Measurements from ENCODE around the gene FAM180A. TPM values are rescaled to one million over a fixed set of nuclear protein-coding genes. Genes with fewer than 3 reads are reported as not detected.

Gene FAM180A
- total and polyA plus RNA-seq, 2 of the 8 experiments (the other 6 are each of a cell fraction or from before 2014, with no cell fraction given) = not detected

- Histone ChIP-seq H4K8ac (ENCODE audit: extremely low read depth, insufficient read depth, low read length) (no peak overlapping the region), H2AK5ac (ENCODE audit: low read depth, low read length) (no peak overlapping the region), H3K4me3 (ENCODE audit: extremely low read depth in 1 of 4, insufficient read depth in 2 of 4, low read depth in 3 of 4, low read length in 4 of 4) (no peak overlapping the region), H3K79me1 (ENCODE audit: low read depth, low read length) (no peaks in the 10 kb centered on the region), H4K91ac (replicated peaks; ENCODE audit: insufficient read length, low read length) (no peak overlapping the region), H3K27me3 (replicated peaks in 1 of 4; ENCODE audit: control insufficient read depth in 3 of 4, extremely low read depth in 1 of 4, insufficient read depth in 3 of 4, low read length in 3 of 4) (no peaks in the 10 kb centered on the region), H2BK120ac (replicated peaks; ENCODE audit: low read depth, low read length) (no peak overlapping the region), H3K14ac (ENCODE audit: insufficient read length) (no peak overlapping the region), H3K27ac (ENCODE audit: low read depth, low read length) (no peak overlapping the region), H3K9ac (replicated peaks in 1 of 4; ENCODE audit: extremely low read depth in 1 of 4, low read depth in 3 of 4, low read length in 3 of 4) (no peak overlapping the region), H3K4me1 (replicated peaks in 1 of 4; ENCODE audit: control insufficient read depth in 3 of 4, insufficient read depth in 4 of 4, low read length in 3 of 4) (peaks cover 0 to 8% (median under 1%) of the 10 kb centered on the region in 4 experiments; a peak in 2 of 7 replicates), H3K79me2 (ENCODE audit: control insufficient read depth in 1 of 2, insufficient read depth in 2 of 2, low read length in 2 of 2) (no peaks in the 10 kb centered on the region), H3K4ac (replicated peaks; ENCODE audit: insufficient read length, low read depth, low read length) (no peak overlapping the region), H3K9me3 (ENCODE audit: insufficient read depth in 2 of 2, low read depth in 1 of 2, low read length in 1 of 2) (no peaks in the 10 kb centered on the region), H2AFZ (ENCODE audit: low read length) (no peak overlapping the region), H2BK12ac (ENCODE audit: low read depth, low read length) (no peak overlapping the region), H3K23me2 (ENCODE audit: low read depth, low read length) (peaks cover 6% of the 10 kb centered on the region; the same call in 1 of the 2 replicates), H2BK15ac (ENCODE audit: low read length) (no peak overlapping the region), H3K56ac (replicated peaks; ENCODE audit: insufficient read length, low read depth, low read length) (no peak overlapping the region), H3K4me2 (ENCODE audit: insufficient read depth in 1 of 2, low read depth in 2 of 2, low read length in 2 of 2) (no peak overlapping the region), H3K36me3 (ENCODE audit: control insufficient read depth in 2 of 4, insufficient read depth in 4 of 4, low read length in 3 of 4) (no peaks in the 10 kb centered on the region), H4K20me1 (replicated peaks in 1 of 2; ENCODE audit: control insufficient read depth in 1 of 2, insufficient read depth in 2 of 2, low read length in 2 of 2) (peaks cover 0 to 5% of the 10 kb centered on the region in 2 experiments), H3K18ac (ENCODE audit: extremely low read depth, low read length) (no peak overlapping the region), H3K23ac (ENCODE audit: insufficient read length) (no peak overlapping the region), H4K5ac (ENCODE audit: insufficient read length, low read depth, low read length) (no peak overlapping the region), H2BK20ac (ENCODE audit: low read length) (no peak overlapping the region), H2BK5ac (ENCODE audit: low read depth, low read length) (no peak overlapping the region)
- DNase-seq (ENCODE audit: low read depth in 1 of 2, low spot score in 2 of 2) = no peak
- WGBS, 2 experiments (ENCODE audit: extremely low coverage in 1 of 2, insufficient coverage in 1 of 2, insufficient read length in 1 of 2, insufficient replicate concordance in 2 of 2, low coverage in 1 of 2, low lambda C conversion rate in 2 of 2, missing lambda C conversion rate in 1 of 2) = 87% methylated on average over 9 of the region's 9 CpGs; no CpG with 5 or more reads in 1 of the 2 experiments
- TF ChIP-seq E2F6 (IDR thresholded peaks at IDR 0.05) = no peak
- TF ChIP-seq TAF1 (IDR thresholded peaks at IDR 0.05; ENCODE audit: low read depth, low read length) = no peak
- no peak for TF ChIP-seq POLR2A (IDR thresholded peaks at IDR 0.05; ENCODE audit: control extremely low read depth in 1 of 2, low read depth in 2 of 2, low read length in 2 of 2)
- TF ChIP-seq CTBP2 (IDR thresholded peaks at IDR 0.05; ENCODE audit: borderline replicate concordance, insufficient read depth, insufficient read length, low read length) = no peak
- ChIA-PET CTCF (ENCODE audit: partially characterized antibody) (interaction anchor here (0.6 to 14.4 kb wide), 9 partner anchors 9 to 754 kb away, joined by 3 to 133 read pairs (median 5); partner anchors contain the start of gene SLC13A4), POLR2A (ENCODE audit: partially characterized antibody) (no interaction called here)
- no peak for FAIRE-seq
These were observed 31.9 kb downstream of the FAM180A start for GRCh38 chr7:135716677-135717238.
